Glutamatergic neuron (in vitro differentiated cells): ENCODE data around the gene APP. TPM values are rescaled to one million over a fixed set of nuclear protein-coding genes. Genes with fewer than 3 reads are reported as not detected.

Experiments
- DNase-seq: peaks from one replicate; pipeline ENCODE4 v3.0.0; 2022
- H3K27ac Mint-ChIP-seq: one replicate; pipeline ENCODE4 v1.8.0; 2020; ENCODE audit warnings: mild to moderate bottlenecking, mixed read lengths, inconsistent platforms; ENCODE audit not compliant: unreplicated experiment
- H3K27me3 Mint-ChIP-seq: one replicate; pipeline ENCODE4 v1.8.0; 2020; ENCODE audit warnings: mild to moderate bottlenecking, moderate library complexity, mixed read lengths, inconsistent platforms; ENCODE audit not compliant: unreplicated experiment
- H3K36me3 Mint-ChIP-seq: one replicate; pipeline ENCODE4 v1.8.0; 2020; ENCODE audit warnings: mild to moderate bottlenecking, mixed read lengths, inconsistent platforms; ENCODE audit not compliant: unreplicated experiment
- H3K4me1 Mint-ChIP-seq: one replicate; pipeline ENCODE4 v1.8.0; 2020; ENCODE audit warnings: mild to moderate bottlenecking, low read depth, mixed read lengths, inconsistent platforms; ENCODE audit not compliant: unreplicated experiment
- H3K4me3 Mint-ChIP-seq: one replicate; pipeline ENCODE4 v1.8.0; 2020; ENCODE audit warnings: mild to moderate bottlenecking, mixed read lengths, inconsistent platforms; ENCODE audit not compliant: unreplicated experiment
- H3K9me3 Mint-ChIP-seq: one replicate; pipeline ENCODE4 v1.8.0; 2020; ENCODE audit warnings: mild to moderate bottlenecking, moderate library complexity, mixed read lengths, inconsistent platforms; ENCODE audit not compliant: unreplicated experiment
- CTCF ChIP-seq: fragments of 200-600 bp; sonication (generic); IDR thresholded peaks from one replicate; pipeline ENCODE4 v1.5.0; 2021; ENCODE audit not compliant: partially characterized antibody, unreplicated experiment
- total RNA-seq: library from RNA; stranded (reverse); fragmentation: NEBNext Ultra II Directional; extraction: Animal tissue kit (Norgen Biotek cat#: 25700); gene quantifications from one replicate; pipeline ENCODE4 v1.2.1, GENCODE V29; 2021; ENCODE audit not compliant: unreplicated experiment

Gene APP
- total RNA-seq, 1 donor from 2014 or later, result 735 TPM

DNA sequence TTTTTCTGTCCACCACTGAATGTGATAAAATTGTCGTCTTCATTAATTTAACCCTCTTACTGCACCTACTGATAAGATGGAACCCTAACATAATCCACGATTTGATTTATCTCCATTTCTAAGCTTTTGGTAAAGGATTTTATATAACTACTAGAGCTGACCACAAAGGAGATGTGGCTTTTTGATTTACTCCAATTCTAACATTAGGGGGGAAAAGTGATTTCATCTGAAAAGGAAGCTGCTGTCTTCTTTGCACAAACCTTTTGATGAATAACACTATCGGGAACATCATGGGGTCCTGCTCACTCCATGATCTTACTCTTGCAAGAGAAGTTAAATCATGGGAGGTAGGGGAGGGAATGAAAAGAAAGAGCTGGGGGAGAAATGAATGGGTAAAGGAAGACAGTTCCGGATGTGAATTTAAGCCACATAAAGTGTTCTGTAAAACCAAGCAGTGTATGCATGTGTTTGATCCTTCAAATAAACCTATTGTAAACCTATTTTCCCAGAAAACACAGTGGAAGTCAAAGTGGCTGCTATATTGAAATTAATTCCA, 274.0 kb downstream of the APP start:
- Mint-ChIP-seq H3K4me1 (peaks cover 6% of the 10 kb centered on the region), H3K27me3 (peaks cover 4% of the 10 kb centered on the region), H3K36me3 (peaks cover 18% of the 10 kb centered on the region), H3K27ac (no peak overlapping the region), H3K9me3 (peaks cover 14% of the 10 kb centered on the region), H3K4me3 (no peak overlapping the region)
- no peak for DNase-seq
- TF ChIP-seq CTCF, result no peak

DNA sequence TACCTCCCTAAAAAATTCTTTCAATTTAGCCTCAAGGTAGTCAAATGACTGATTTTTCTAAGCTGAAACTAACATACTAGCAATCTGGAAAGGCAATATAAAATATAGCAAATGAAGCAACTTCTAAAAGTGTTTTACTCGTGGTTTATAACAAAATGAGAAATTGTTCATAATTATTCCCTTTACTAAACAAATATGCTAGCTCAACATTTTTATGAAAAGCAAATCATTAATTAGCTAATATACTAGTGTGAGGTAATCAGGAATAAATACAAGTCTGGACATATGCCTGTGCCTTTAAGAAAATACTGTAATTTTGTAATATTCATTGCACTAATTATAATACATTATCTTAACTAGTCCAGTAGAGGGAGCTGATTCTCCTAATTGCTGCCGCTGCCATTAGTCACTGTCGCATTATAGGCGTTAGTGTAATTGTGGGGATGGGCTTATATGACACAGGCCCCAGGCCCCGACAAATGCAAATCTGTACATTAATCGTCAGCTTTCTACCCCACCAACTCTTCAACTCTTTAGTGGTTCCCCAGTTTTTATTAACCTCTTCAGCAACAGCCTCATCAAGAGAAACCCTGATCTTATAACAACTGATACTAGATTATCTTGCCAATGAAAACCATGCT, 274.9 kb downstream of the APP start:
- DNase-seq, result no peak
- H3K4me1 Mint-ChIP-seq, result peaks cover 6% of the 10 kb centered on the region
- TF ChIP-seq CTCF, result peak; percentile 67

DNA sequence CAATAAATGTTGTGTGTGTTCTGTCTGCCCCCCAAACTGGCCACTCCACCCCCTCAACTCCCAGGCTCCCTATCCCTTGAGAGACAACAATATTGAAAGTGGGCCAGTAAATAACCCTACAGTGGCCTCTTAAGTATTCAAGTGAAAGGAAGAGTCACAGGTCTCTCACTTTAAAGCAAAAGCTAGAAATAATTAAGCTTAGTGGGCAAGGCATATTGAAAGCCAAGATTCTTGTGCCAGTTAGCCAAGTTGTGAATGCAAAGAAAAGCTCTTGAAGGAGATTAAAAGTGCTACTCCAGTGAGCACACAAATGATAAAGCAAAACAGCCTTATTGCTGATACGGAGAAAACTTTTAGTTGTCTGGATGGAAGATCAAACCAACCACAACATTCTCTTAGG, 277.4 kb downstream of the APP start:
- no peak for DNase-seq
- no peak overlapping the region for H3K27ac Mint-ChIP-seq
- H3K9me3 Mint-ChIP-seq, result peaks cover 12% of the 10 kb centered on the region

More for the DNA sequence above, 274.9 kb downstream of the APP start:
- Mint-ChIP-seq H3K27me3 (peaks cover 4% of the 10 kb centered on the region), H3K4me3 (no peak overlapping the region), H3K9me3 (peaks cover 14% of the 10 kb centered on the region), H3K27ac (no peak overlapping the region), H3K36me3 (peaks cover 21% of the 10 kb centered on the region)

DNA sequence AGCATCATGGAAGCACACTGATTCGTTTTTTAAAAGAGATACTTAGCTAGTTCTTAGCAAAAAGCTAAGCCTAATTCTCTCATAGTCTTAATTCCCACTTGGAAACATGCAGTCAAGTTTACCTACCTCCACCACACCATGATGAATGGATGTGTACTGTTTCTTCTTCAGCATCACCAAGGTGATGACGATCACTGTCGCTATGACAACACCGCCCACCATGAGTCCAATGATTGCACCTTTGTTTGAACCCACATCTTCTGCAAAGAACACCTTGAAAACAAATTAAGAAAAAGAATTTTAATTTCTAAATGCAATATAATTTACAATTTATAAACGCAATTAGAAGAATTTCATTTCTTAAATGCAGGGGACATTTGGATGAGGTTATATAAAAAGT, 279.0 kb downstream of the APP start:
- H3K4me3 Mint-ChIP-seq, result no peak overlapping the region

More for the DNA sequence above, 277.4 kb downstream of the APP start:
- TF ChIP-seq CTCF, result no peak
- Mint-ChIP-seq H3K27me3 (peaks cover 6% of the 10 kb centered on the region), H3K4me3 (no peak overlapping the region), H3K4me1 (peaks cover 1% of the 10 kb centered on the region), H3K36me3 (peaks cover 22% of the 10 kb centered on the region)

More for the DNA sequence above, 279.0 kb downstream of the APP start:
- no peak for DNase-seq
- TF ChIP-seq CTCF, result no peak
- Mint-ChIP-seq H3K36me3 (peaks cover 32% of the 10 kb centered on the region), H3K4me1 (no peaks in the 10 kb centered on the region), H3K27ac (no peak overlapping the region), H3K27me3 (peaks cover 7% of the 10 kb centered on the region), H3K9me3 (peaks cover 19% of the 10 kb centered on the region)
